GM13976 (cell line): ENCODE data around the gene LARP1.

Experiments
- DNase-seq: peaks from one replicate; pipeline ENCODE4 v3.0.0; 2012; ENCODE audit warnings: low spot score
- CTCF ChIP-seq: IDR thresholded peaks from 2 replicates; pipeline ENCODE4 v1.5.1; 2012; ENCODE audit warnings: borderline replicate concordance, mild to moderate bottlenecking; ENCODE audit not compliant: insufficient read depth; ENCODE audit errors: extremely low read depth, missing control alignments, control extremely low read depth
- in situ Hi-C: fragments of 300-500 bp; cut with MboI; formaldehyde crosslinking; loops from one replicate; pipeline ENCODE4 v1.12.0; 2022; ENCODE audit warnings: low sequenced_read_pairs, mixed read lengths, inconsistent platforms; ENCODE audit not compliant: unreplicated experiment

The LARP1 gene

GRCh38 chr5:154786414-154786813, 31.2 kb downstream of the LARP1 start:
- in situ Hi-C loops: no loop called here
- TF ChIP-seq CTCF: no peak
- DNase-seq: no peak

- TF ChIP-seq CTCF: no peak
- in situ Hi-C loops: no loop called here
- DNase-seq: no peak
Observed at GRCh38 chr5:154788212-154788611, 33.0 kb downstream of the LARP1 start.

GRCh38 chr5:154791535-154791934, 36.4 kb downstream of the LARP1 start:
- no peak for TF ChIP-seq CTCF
- DNase-seq: no peak
- in situ Hi-C loops: no loop called here

GRCh38 chr5:154793599-154794524, 38.7 kb downstream of the LARP1 start:
- in situ Hi-C loops: no loop called here

GRCh38 chr5:154794525-154795234, 39.5 kb downstream of the LARP1 start:
- DNase-seq: no peak
- in situ Hi-C loops: no loop called here
- no peak for TF ChIP-seq CTCF

More at GRCh38 chr5:154793599-154794524, 38.7 kb downstream of the LARP1 start:
- no peak for DNase-seq
- TF ChIP-seq CTCF: no peak

GRCh38 chr5:154795235-154795596, 40.0 kb downstream of the LARP1 start:
- in situ Hi-C loops: no loop called here
- TF ChIP-seq CTCF: no peak
- DNase-seq: no peak
